H1 (cell line): ENCODE measurements around the gene MYO1D. TPM values are rescaled to one million over a fixed set of nuclear protein-coding genes. Genes with fewer than 3 reads are reported as not detected.

ENCODE experiments used
- CTCF ChIA-PET: fragments of 300-600 bp; sonication (Branson Sonifier 250); formaldehyde crosslinking; loops from one replicate; lab custom pipeline; 2021; ENCODE audit not compliant: partially characterized antibody; lab: Charles Lee
- POLR2A ChIA-PET: fragments of 300-600 bp; sonication (Branson Sonifier 250); formaldehyde crosslinking; loops from one replicate; lab custom pipeline; 2021; ENCODE audit warnings: inconsistent platforms; ENCODE audit not compliant: partially characterized antibody; lab: Charles Lee
- DNase-seq, 2 experiments: peaks; one replicate each; pipeline versions ENCODE4 v3.0.0 to v3.0.0-alpha.2; 2010 to 2022; ENCODE audit warnings: low spot score in 2 of 2, low read depth in 1 of 2, mixed read lengths in 1 of 2
- FAIRE-seq: peaks from 2 replicates; lab custom pipeline; 2011; peaks lifted over from hg19 to GRCh38; lab: Jason Lieb, UNC
- H2AFZ ChIP-seq: 2 replicates; pipeline ENCODE4 v1.8.1; 2012; ENCODE audit warnings: low read length, inconsistent platforms
- H2AK5ac ChIP-seq: 2 replicates; pipeline ENCODE4 v1.6.1; 2013; ENCODE audit warnings: low read depth, low read length
- H2BK120ac ChIP-seq: replicated peaks from 2 replicates; pipeline ENCODE3; 2013; ENCODE audit warnings: low read depth, low read length, inconsistent platforms
- H2BK12ac ChIP-seq: 2 replicates; pipeline ENCODE4 v1.6.1; 2013; ENCODE audit warnings: low read depth, low read length
- H2BK15ac ChIP-seq: 2 replicates; pipeline ENCODE4 v1.6.1; 2013; ENCODE audit warnings: low read length
- H2BK20ac ChIP-seq: 2 replicates; pipeline ENCODE4 v1.6.1; 2013; ENCODE audit warnings: low read length
- H2BK5ac ChIP-seq: 2 replicates; pipeline ENCODE4 v1.6.1; 2013; ENCODE audit warnings: low read depth, low read length
- H3K14ac ChIP-seq: 2 replicates; pipeline ENCODE4 v1.6.1; 2013; ENCODE audit warnings: inconsistent platforms; ENCODE audit not compliant: insufficient read length
- H3K18ac ChIP-seq: 2 replicates; pipeline ENCODE4 v1.6.1; 2013; ENCODE audit warnings: low read length; ENCODE audit errors: extremely low read depth
- H3K23ac ChIP-seq: 2 replicates; pipeline ENCODE4 v1.6.1; 2013; ENCODE audit warnings: inconsistent platforms; ENCODE audit not compliant: insufficient read length
- H3K23me2 ChIP-seq: 2 replicates; pipeline ENCODE4 v1.6.1; 2013; ENCODE audit warnings: low read depth, low read length
- H3K27ac ChIP-seq: 2 replicates; pipeline ENCODE4 v1.6.1; 2011; ENCODE audit warnings: low read depth, low read length, inconsistent platforms
- H3K27me3 ChIP-seq, 4 experiments: replicated peaks in 1 of 4; 1 replicate in 1 of 4; 2 replicates in 3 of 4; pipeline versions ENCODE4 v1.6.1 to v1.8.1; 2011 to 2013; ENCODE audit warnings: low read length in 3 of 4, mild to moderate bottlenecking in 3 of 4, inconsistent platforms in 2 of 4, mixed read lengths in 2 of 4, moderate library complexity in 1 of 4; ENCODE audit not compliant: control insufficient read depth in 3 of 4, insufficient read depth in 3 of 4; ENCODE audit errors: extremely low read depth in 1 of 4
- H3K36me3 ChIP-seq, 4 experiments: 2 replicates each; pipeline versions ENCODE4 v1.6.1 to v1.8.1; 2011 to 2013; ENCODE audit warnings: mild to moderate bottlenecking in 4 of 4, low read length in 3 of 4, moderate library complexity in 2 of 4, control low read depth in 1 of 4, inconsistent platforms in 1 of 4; ENCODE audit not compliant: insufficient read depth in 4 of 4, control insufficient read depth in 2 of 4
- H3K4ac ChIP-seq: replicated peaks from 2 replicates; pipeline ENCODE3; 2013; ENCODE audit warnings: low read length, low read depth, mixed read lengths, inconsistent platforms; ENCODE audit not compliant: insufficient read length
- H3K4me1 ChIP-seq, 4 experiments: replicated peaks in 1 of 4; 1 replicate in 1 of 4; 2 replicates in 3 of 4; pipeline versions ENCODE4 v1.6.1 to v1.8.1; 2011 to 2013; ENCODE audit warnings: low read length in 3 of 4, inconsistent platforms in 2 of 4, mixed read lengths in 1 of 4; ENCODE audit not compliant: insufficient read depth in 4 of 4, control insufficient read depth in 3 of 4
- H3K4me2 ChIP-seq, 2 experiments: 2 replicates each; pipeline versions ENCODE4 v1.6.1 to v1.8.1; 2011 to 2013; ENCODE audit warnings: low read depth in 2 of 2, low read length in 2 of 2, control low read depth in 1 of 2, inconsistent platforms in 1 of 2, mild to moderate bottlenecking in 1 of 2; ENCODE audit not compliant: insufficient read depth in 1 of 2
- H3K4me3 ChIP-seq, 4 experiments: fragments of 200-600, 300-600 bp in 1 of 4; sonication (generic), shearing (Covaris generic), sonication (Bioruptor Twin) in 1 of 4; 2 replicates each; pipeline versions ENCODE4 v1.5.1 to v1.8.1; 2011 to 2016; ENCODE audit warnings: low read length in 4 of 4, low read depth in 3 of 4, control low read depth in 2 of 4, inconsistent platforms in 2 of 4, mild to moderate bottlenecking in 2 of 4, mixed read lengths in 1 of 4, moderate library complexity in 1 of 4; ENCODE audit not compliant: insufficient read depth in 2 of 4; ENCODE audit errors: extremely low read depth in 1 of 4
- H3K56ac ChIP-seq: replicated peaks from 2 replicates; pipeline ENCODE3; 2013; ENCODE audit warnings: low read depth, mild to moderate bottlenecking, mixed read lengths, low read length, inconsistent platforms; ENCODE audit not compliant: insufficient read length
- H3K79me1 ChIP-seq: 2 replicates; pipeline ENCODE4 v1.6.1; 2013; ENCODE audit warnings: low read depth, low read length, control low read depth
- H3K79me2 ChIP-seq, 2 experiments: 2 replicates each; pipeline versions ENCODE4 v1.6.1 to v1.8.1; 2012 to 2013; ENCODE audit warnings: low read length in 2 of 2, mild to moderate bottlenecking in 2 of 2, inconsistent platforms in 1 of 2; ENCODE audit not compliant: insufficient read depth in 2 of 2, control insufficient read depth in 1 of 2
- H3K9ac ChIP-seq, 4 experiments: replicated peaks in 1 of 4; 1 replicate in 1 of 4; 2 replicates in 3 of 4; pipeline versions ENCODE4 v1.6.1 to v1.8.1; 2011 to 2013; ENCODE audit warnings: low read depth in 3 of 4, low read length in 3 of 4, control low read depth in 2 of 4, mild to moderate bottlenecking in 2 of 4, moderate library complexity in 2 of 4, inconsistent platforms in 1 of 4; ENCODE audit errors: extremely low read depth in 1 of 4
- H3K9me3 ChIP-seq, 2 experiments: 2 replicates each; pipeline versions ENCODE4 v1.6.1 to v1.8.1; 2012 to 2013; ENCODE audit warnings: mild to moderate bottlenecking in 2 of 2, moderate library complexity in 2 of 2, control low read depth in 1 of 2, inconsistent platforms in 1 of 2, low read depth in 1 of 2, low read length in 1 of 2, mixed read lengths in 1 of 2; ENCODE audit not compliant: insufficient read depth in 2 of 2
- H4K20me1 ChIP-seq, 2 experiments: replicated peaks in 1 of 2; 2 replicates each; pipeline versions ENCODE3 to v1.8.1; 2011 to 2013; ENCODE audit warnings: inconsistent platforms in 2 of 2, low read length in 2 of 2, mild to moderate bottlenecking in 1 of 2; ENCODE audit not compliant: insufficient read depth in 2 of 2, control insufficient read depth in 1 of 2
- H4K5ac ChIP-seq: 2 replicates; pipeline ENCODE4 v1.6.1; 2013; ENCODE audit warnings: low read length, low read depth, mixed read lengths, inconsistent platforms; ENCODE audit not compliant: insufficient read length
- H4K8ac ChIP-seq: 2 replicates; pipeline ENCODE4 v1.8.0; 2013; ENCODE audit warnings: mild to moderate bottlenecking, moderate library complexity, low read length, inconsistent platforms; ENCODE audit not compliant: insufficient read depth; ENCODE audit errors: extremely low read depth
- H4K91ac ChIP-seq: replicated peaks from 2 replicates; pipeline ENCODE3; 2013; ENCODE audit warnings: low read length, mixed read lengths, inconsistent platforms; ENCODE audit not compliant: insufficient read length
- EZH2 ChIP-seq: fragments of 200-600 bp; sonication (generic); IDR thresholded peaks from 2 replicates; pipeline ENCODE4 v1.7.1; 2012; ENCODE audit warnings: low read depth, mild to moderate bottlenecking, moderate library complexity, low read length, inconsistent platforms; ENCODE audit not compliant: severe bottlenecking
- SIX5 ChIP-seq: IDR thresholded peaks from 2 replicates; pipeline ENCODE4 v1.6.1; 2011; ENCODE audit warnings: mild to moderate bottlenecking, low read depth, low read length
- WGBS, 2 experiments: shearing (Covaris generic) in 1 of 2; methylation state at CpG; one replicate each; pipeline versions ENCODE4 v1.1.6 to v1.1.7; 2013 to 2015; ENCODE audit warnings: low lambda C conversion rate in 2 of 2, mixed read lengths in 2 of 2, inconsistent platforms in 1 of 2, low coverage in 1 of 2, missing lambda C conversion rate in 1 of 2; ENCODE audit not compliant: insufficient replicate concordance in 2 of 2, insufficient coverage in 1 of 2, insufficient read length in 1 of 2; ENCODE audit errors: extremely low coverage in 1 of 2, missing lambda C conversion rate in 1 of 2; 5-methylcytosine and 5-hydroxymethylcytosine counted together
- polyA plus RNA-seq, 7 experiments: library from polyadenylated mRNA; depleted of rRNA in 3 of 7; stranded (reverse) in 5 of 7; unstranded in 2 of 7; fragments of >200 nt in 5 of 7; fragments of 200-250 nt in 2 of 7; gene quantifications; 1 replicate in 5 of 7; 2 replicates in 1 of 7; 4 replicates in 1 of 7; pipeline versions ENCODE4 v1.2.1 to v1.2.3, GENCODE V29; 2011 to 2013; ENCODE audit warnings: missing spikeins in 2 of 7, mixed read lengths in 2 of 7
- total RNA-seq: library from RNA; stranded (reverse); fragmentation: NEBNext Ultra II Directional; extraction: Animal tissue kit (Norgen Biotek cat#: 25700); gene quantifications from 2 replicates; pipeline ENCODE4 v1.2.1, GENCODE V29; 2021
- TF ChIP-seq, protein P1 (sequence below), 3 experiments: IDR thresholded peaks; 1 replicate in 2 of 3; 2 replicates in 1 of 3; pipeline versions ENCODE4 v1.5.1 to v1.6.1; 2011; ENCODE audit warnings: low read length in 3 of 3, mild to moderate bottlenecking in 3 of 3, inconsistent platforms in 2 of 3, low read depth in 1 of 3, moderate library complexity in 1 of 3; ENCODE audit not compliant: insufficient read depth in 1 of 3; ENCODE audit errors: control extremely low read depth in 1 of 3

MYO1D gene
- total and polyA plus RNA-seq, 2 of the 8 experiments (the other 6 are each of a cell fraction or from before 2014, with no cell fraction given) = 6.5 to 25.4 TPM

GRCh38 chr17:32656886-32657285, 220.0 kb downstream of the MYO1D start:
- Histone ChIP-seq H4K5ac (no peak overlapping the region), H2BK120ac (no peak overlapping the region), H3K4ac (no peak overlapping the region), H3K18ac (no peak overlapping the region), H3K23ac (no peak overlapping the region), H2BK12ac (no peak overlapping the region), H4K91ac (no peak overlapping the region), H4K8ac (no peak overlapping the region), H3K36me3 (peaks cover 0 to 3% (median 0%) of the 10 kb centered on the region in 4 experiments; a peak in 1 of 8 replicates), H3K4me2 (no peak overlapping the region), H2BK15ac (no peak overlapping the region), H3K27me3 (no peaks in the 10 kb centered on the region), H3K79me1 (no peaks in the 10 kb centered on the region), H4K20me1 (no peaks in the 10 kb centered on the region), H2AK5ac (no peak overlapping the region), H3K9me3 (no peaks in the 10 kb centered on the region), H3K4me1 (no peaks in the 10 kb centered on the region), H2AFZ (no peak overlapping the region), H3K9ac (no peak overlapping the region), H3K79me2 (no peaks in the 10 kb centered on the region), H3K14ac (no peak overlapping the region), H3K56ac (no peak overlapping the region), H3K23me2 (no peaks in the 10 kb centered on the region), H3K27ac (no peak overlapping the region), H3K4me3 (no peak overlapping the region), H2BK5ac (no peak overlapping the region), H2BK20ac (no peak overlapping the region)
- CTCF ChIA-PET = interaction anchor here (0.8 to 3.7 kb wide), 5 partner anchors 8 to 255 kb away, joined by 3 to 26 read pairs (median 4); no protein-coding TSS in a partner anchor
- FAIRE-seq (no peak), DNase-seq (no peak)
- POLR2A ChIA-PET = no interaction called here
- WGBS, 2 experiments = 62% methylated on average over 1 of the region's 1 CpG; no CpG with 5 or more reads in 1 of the 2 experiments
- TF ChIP-seq EZH2 (no peak), SIX5 (no peak)
- TF ChIP-seq, protein P1, sequence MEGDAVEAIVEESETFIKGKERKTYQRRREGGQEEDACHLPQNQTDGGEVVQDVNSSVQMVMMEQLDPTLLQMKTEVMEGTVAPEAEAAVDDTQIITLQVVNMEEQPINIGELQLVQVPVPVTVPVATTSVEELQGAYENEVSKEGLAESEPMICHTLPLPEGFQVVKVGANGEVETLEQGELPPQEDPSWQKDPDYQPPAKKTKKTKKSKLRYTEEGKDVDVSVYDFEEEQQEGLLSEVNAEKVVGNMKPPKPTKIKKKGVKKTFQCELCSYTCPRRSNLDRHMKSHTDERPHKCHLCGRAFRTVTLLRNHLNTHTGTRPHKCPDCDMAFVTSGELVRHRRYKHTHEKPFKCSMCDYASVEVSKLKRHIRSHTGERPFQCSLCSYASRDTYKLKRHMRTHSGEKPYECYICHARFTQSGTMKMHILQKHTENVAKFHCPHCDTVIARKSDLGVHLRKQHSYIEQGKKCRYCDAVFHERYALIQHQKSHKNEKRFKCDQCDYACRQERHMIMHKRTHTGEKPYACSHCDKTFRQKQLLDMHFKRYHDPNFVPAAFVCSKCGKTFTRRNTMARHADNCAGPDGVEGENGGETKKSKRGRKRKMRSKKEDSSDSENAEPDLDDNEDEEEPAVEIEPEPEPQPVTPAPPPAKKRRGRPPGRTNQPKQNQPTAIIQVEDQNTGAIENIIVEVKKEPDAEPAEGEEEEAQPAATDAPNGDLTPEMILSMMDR (IDR thresholded peaks at IDR 0.05; ENCODE audit: control extremely low read depth in 1 of 3, insufficient read depth in 1 of 3, low read depth in 1 of 3, low read length in 3 of 3) = no peak
